Epithelial cell of proximal tubule (primary cell): ENCODE measurements around the gene WDSUB1. TPM values are rescaled to one million over a fixed set of nuclear protein-coding genes. Genes with fewer than 3 reads are reported as not detected.
A peak's percentile ranks its signal among the peaks of the same experiment; 100 is the strongest.

Experiments used
- DNase-seq: peaks from one replicate; pipeline ENCODE4 v3.0.0-alpha.2; 2011; ENCODE audit warnings: low read depth
- H3K4me3 ChIP-seq: 2 replicates; pipeline ENCODE4 v1.5.1; 2011; ENCODE audit warnings: low read depth, mild to moderate bottlenecking, low read length
- total RNA-seq: library from RNA; depleted of rRNA; stranded (reverse); fragments of >200 nt; gene quantifications from 2 replicates; pipeline ENCODE4 v1.2.3, GENCODE V29; 2015
- TF ChIP-seq, protein P1 (sequence below): conservative IDR thresholded peaks from 2 replicates; pipeline ENCODE4 v1.5.1; 2012; ENCODE audit warnings: low read depth, mild to moderate bottlenecking, low read length

WDSUB1 gene
- total RNA-seq, 1 donor from 2014 or later = 2.2 TPM

DNA sequence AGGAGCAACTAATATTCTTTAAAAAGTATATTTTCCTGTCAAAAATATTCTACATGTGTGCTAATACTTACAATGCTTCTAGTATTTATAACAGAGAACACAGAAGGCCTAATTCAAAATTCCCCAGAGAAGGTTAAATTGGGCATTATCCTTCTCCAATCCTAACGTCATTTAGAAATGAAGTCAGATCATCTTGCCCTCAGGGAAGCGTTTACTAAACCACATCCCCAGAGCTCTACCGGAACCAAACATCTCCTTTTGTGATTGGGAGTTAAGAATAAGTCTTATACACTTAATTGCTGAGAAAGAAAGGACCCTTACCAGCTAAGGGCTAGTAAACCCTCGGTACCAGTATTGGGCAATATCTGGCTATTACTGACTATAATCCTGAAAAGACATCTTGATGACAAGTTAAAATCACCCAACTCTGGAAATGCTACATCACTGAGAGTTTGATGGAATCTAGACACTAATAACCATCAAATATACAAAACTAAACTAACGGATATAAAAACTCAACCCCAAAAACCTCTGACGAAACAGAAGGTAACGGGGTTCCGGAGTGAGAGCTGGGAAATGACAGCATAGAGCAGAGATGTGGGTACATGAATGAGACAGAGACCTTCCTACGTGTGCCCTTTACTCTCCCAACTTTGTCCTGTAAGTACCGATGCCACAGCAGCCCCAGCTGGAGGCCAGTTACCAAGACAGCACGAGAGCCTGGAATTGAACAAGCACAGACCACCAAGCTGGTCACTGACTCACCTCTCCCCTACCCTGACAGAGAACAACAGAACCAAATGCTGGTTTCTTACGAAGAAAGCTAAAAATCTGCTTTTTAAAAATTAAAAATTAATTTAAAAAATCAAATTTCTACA lies 35.0 kb downstream of the WDSUB1 start:
- TF ChIP-seq, protein P1, sequence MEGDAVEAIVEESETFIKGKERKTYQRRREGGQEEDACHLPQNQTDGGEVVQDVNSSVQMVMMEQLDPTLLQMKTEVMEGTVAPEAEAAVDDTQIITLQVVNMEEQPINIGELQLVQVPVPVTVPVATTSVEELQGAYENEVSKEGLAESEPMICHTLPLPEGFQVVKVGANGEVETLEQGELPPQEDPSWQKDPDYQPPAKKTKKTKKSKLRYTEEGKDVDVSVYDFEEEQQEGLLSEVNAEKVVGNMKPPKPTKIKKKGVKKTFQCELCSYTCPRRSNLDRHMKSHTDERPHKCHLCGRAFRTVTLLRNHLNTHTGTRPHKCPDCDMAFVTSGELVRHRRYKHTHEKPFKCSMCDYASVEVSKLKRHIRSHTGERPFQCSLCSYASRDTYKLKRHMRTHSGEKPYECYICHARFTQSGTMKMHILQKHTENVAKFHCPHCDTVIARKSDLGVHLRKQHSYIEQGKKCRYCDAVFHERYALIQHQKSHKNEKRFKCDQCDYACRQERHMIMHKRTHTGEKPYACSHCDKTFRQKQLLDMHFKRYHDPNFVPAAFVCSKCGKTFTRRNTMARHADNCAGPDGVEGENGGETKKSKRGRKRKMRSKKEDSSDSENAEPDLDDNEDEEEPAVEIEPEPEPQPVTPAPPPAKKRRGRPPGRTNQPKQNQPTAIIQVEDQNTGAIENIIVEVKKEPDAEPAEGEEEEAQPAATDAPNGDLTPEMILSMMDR = no peak
- no peak for DNase-seq
- no peak overlapping the region for H3K4me3 ChIP-seq

DNA sequence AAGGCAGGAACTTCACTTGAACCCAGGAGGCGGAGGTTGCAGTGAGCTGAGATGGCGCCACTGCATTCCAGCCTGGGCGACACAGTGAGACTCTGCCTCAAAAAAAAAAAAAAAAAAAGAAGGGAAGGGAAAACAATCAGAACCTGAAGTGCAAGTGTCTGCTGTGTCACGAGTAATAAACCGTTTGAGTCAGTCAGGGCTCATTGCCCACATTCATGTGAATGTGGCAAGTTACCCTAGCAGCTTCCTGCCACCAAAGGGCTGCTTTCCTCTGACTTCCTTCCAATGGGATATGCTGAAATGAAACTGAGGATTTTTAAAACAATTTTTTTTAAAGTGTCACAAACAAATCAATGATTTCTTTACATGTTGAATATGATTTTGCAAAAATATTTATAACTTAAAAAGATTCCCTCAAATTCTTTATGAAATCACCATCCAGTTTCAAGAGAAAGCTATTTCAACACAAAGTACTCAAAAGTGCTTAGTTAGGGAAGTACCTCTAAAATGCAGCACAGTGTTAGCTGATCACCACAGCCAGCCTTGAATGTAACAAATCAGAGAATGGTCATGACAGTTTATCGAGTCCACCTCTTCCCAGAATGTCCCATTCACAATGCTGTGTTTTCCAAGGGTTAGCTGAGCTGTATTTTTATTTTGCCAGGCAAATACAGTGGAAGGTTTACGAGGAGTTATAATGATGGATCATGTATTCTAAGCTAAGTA lies 36.4 kb downstream of the WDSUB1 start:
- H3K4me3 ChIP-seq = no peak overlapping the region
- DNase-seq = peak; percentile 75
- TF ChIP-seq, protein P1 = no peak

DNA sequence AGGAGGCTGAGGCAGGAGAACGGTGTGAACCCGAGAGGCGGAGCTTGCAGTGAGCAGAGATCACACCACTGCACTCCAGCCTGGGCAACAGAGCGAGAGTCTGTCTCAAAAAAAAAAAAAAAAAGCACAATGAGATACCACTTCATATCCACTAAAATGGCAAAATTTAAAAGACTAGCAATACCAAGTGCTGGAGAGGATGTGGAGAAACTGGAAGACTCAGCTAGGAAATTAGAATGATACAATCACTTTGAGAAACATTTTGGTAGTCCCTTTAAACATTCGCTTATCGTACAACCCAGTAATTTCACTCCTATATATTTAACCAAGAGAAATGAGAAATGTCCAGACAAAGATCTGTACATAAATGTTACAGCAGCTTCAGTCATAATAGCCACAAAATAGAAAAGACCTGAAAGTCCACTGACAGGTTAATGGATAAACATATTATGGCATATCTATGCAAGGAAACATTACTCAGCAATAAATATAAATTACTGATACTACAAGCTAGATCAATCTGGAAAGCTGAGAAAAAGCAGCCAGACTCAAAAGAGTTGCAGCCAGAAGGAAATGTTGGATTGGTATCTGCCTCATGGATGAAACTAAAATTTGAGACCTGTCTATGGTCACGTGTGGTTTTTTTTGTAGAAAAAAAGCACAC lies 40.0 kb downstream of the WDSUB1 start:
- TF ChIP-seq, protein P1 = no peak
- no peak for DNase-seq

DNA sequence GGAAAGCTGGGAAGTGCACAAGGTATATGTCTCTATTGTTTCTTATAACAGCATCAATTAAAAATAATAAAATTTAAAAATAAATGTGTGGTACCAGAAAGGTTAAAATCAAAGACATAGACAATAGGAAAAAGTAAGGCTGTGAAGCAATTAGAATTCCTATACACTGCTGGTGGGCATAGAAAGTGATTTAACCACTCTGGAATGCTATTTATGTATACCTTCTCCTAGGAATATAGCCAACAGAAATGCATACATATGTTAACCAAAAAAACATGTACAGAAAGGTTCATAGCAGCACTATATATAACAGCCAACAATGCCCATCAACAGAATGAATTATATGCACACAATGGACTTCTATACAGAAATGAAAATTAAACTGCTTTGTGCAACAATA lies 43.0 kb downstream of the WDSUB1 start:
- H3K4me3 ChIP-seq = no peak overlapping the region
- TF ChIP-seq, protein P1 = no peak
- DNase-seq = no peak

More for the DNA sequence above, 40.0 kb downstream of the WDSUB1 start:
- no peak overlapping the region for H3K4me3 ChIP-seq

DNA sequence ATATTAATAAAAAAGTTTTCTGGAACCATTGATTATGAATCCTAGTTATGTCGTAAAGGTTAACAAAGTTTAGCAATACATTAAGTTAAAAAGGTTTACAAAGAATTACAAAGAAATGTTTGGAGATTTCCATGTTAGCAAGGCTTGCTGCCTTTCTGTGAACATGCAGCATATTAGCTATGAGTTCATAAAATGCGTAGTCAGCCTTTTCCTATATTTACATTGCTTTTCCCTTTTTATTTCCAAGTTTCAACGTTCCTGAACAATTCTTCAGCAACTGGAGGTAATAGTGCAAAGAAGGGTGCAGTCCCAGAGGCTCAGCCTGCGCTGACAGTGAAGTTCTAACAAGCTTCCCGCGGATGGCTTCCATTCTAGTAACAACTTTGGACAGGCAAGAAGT lies 51.6 kb downstream of the WDSUB1 start:
- TF ChIP-seq, protein P1 = no peak
- H3K4me3 ChIP-seq = no peak overlapping the region
- DNase-seq = no peak

DNA sequence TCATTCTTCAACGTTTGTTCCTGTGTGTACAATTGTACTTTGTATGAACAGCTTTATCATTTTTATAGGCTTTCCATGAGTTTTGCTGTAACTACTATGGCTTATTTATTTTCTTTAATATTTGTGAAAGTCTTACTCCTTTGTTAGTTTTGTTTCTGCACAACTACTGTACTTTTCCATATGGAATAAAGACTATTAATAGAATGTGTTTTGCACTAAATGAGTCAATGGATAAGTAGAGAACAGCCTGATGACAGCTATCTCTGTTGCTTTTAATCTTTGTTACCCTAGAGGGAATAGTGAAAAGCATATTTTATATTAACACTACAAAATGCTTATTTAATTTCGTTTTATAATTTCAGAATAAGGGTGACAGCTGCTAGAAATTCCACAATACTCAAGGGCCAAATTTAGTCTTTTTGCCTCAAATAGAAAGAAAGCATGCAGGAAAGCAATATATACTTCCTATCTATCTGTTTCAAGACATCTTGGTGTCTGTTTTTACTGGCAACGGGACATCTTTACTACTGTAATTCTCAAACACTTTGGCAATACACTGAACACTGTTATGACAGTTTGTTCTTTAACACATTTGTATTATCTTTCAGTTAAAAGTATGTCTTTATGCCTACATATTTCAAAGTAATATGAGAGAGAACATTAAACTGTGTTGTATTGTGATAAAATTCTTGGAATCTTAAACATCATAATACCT lies 53.9 kb downstream of the WDSUB1 start:
- DNase-seq = no peak
- TF ChIP-seq, protein P1 = no peak

More for the DNA sequence above, 53.9 kb downstream of the WDSUB1 start:
- no peak overlapping the region for H3K4me3 ChIP-seq
